Activated B cell treated with CpG ODN at 0.5 μM for 24 hours (primary cell): ENCODE data around the gene EAF1. TPM values are rescaled to one million over a fixed set of nuclear protein-coding genes. Genes with fewer than 3 reads are reported as not detected.
"Not testable (repeated sequence)": the region's sequence is repeated elsewhere in the genome, so short reads cannot be mapped to it uniquely, and the experiment has no call there.

Experiments used
- ATAC-seq: fragments of 200-7000 bp; cut with Tn5 transposase; one replicate; pipeline ENCODE4 v1.10.0; 2021; ENCODE audit warnings: low read depth, mild to moderate bottlenecking, moderate library complexity
- CTCF ChIA-PET: fragments of 350-600 bp; sonication (Branson Sonifier 250); formaldehyde crosslinking; loops from one replicate; lab custom pipeline; 2021; ENCODE audit warnings: antibody characterized with exemption; lab: Charles Lee
- POLR2A ChIA-PET: fragments of 350-600 bp; sonication (Branson Sonifier 250); formaldehyde crosslinking; loops from one replicate; lab custom pipeline; 2021; ENCODE audit warnings: antibody characterized with exemption; lab: Charles Lee
- DNase-seq: peaks from one replicate; pipeline ENCODE4 v3.0.0; 2022
- H3K27ac Mint-ChIP-seq: one replicate; pipeline ENCODE4 v1.8.0; 2020; ENCODE audit warnings: mixed read lengths
- H3K27me3 Mint-ChIP-seq: one replicate; pipeline ENCODE4 v1.8.0; 2021; ENCODE audit warnings: mixed read lengths
- H3K36me3 Mint-ChIP-seq: one replicate; pipeline ENCODE4 v1.8.0; 2021; ENCODE audit warnings: low read depth, mixed read lengths
- H3K4me1 Mint-ChIP-seq: one replicate; pipeline ENCODE4 v1.8.0; 2021; ENCODE audit warnings: mixed read lengths
- H3K4me3 Mint-ChIP-seq: one replicate; pipeline ENCODE4 v1.8.0; 2020; ENCODE audit warnings: mild to moderate bottlenecking, mixed read lengths
- H3K9me3 Mint-ChIP-seq: one replicate; pipeline ENCODE4 v1.8.0; 2020; ENCODE audit warnings: mixed read lengths
- CTCF ChIP-seq: fragments of 200-600 bp; IDR thresholded peaks from one replicate; pipeline ENCODE4 v1.8.0; 2022; ENCODE audit warnings: antibody characterized with exemption, mild to moderate bottlenecking
- intact Hi-C: fragments of 100-400 bp; cut with micrococcal nuclease; formaldehyde crosslinking; loops from one replicate; pipeline ENCODE4 v1.15.1; 2024
- total RNA-seq: library from RNA; stranded (reverse); gene quantifications from 2 replicates; pipeline ENCODE4 v1.2.3, GENCODE V29; 2022

EAF1 gene
- total RNA-seq, 1 donor from 2014 or later: 19.7 TPM

GRCh38 chr3:15387735-15388134, 39.7 kb upstream of the EAF1 start:
- Mint-ChIP-seq H3K36me3 (peaks cover 3% of the 10 kb centered on the region), H3K27me3 (no peaks in the 10 kb centered on the region), H3K4me3 (no peak overlapping the region), H3K27ac (peak overlapping the region; percentile 41), H3K9me3 (peaks cover 5% of the 10 kb centered on the region), H3K4me1 (peaks cover 81% of the 10 kb centered on the region)
- no peak for ATAC-seq
- DNase-seq: no peak
- ChIA-PET CTCF (interaction anchor here (1.0 to 6.2 kb wide), 3 partner anchors 17 to 120 kb away, joined by 4 to 25 read pairs (median 15); no protein-coding TSS in a partner anchor), POLR2A (interaction anchor here (0.5 to 1.4 kb wide), 3 partner anchors 96 to 117 kb away, joined by 3 to 5 read pairs (median 3); no protein-coding TSS in a partner anchor)
- intact Hi-C loops: no loop called here
- TF ChIP-seq CTCF: no peak

- peak overlapping the region; percentile 41 for H3K27ac Mint-ChIP-seq
- H3K4me1 Mint-ChIP-seq: peaks cover 81% of the 10 kb centered on the region
- intact Hi-C loops, DNase-seq, H3K27me3 Mint-ChIP-seq, H3K36me3 Mint-ChIP-seq, H3K9me3 Mint-ChIP-seq, H3K4me3 Mint-ChIP-seq, ATAC-seq: not testable (repeated sequence)
- ChIA-PET CTCF (interaction anchor here (0.9 to 6.2 kb wide), 3 partner anchors 17 to 120 kb away, joined by 3 to 25 read pairs (median 15); no protein-coding TSS in a partner anchor), POLR2A (interaction anchor here (0.7 to 1.4 kb wide), 2 partner anchors 68 to 96 kb away, joined by 3 to 5 read pairs; no protein-coding TSS in a partner anchor)
Measured at GRCh38 chr3:15388335-15388734, 39.1 kb upstream of the EAF1 start.

GRCh38 chr3:15390460-15390859, 36.9 kb upstream of the EAF1 start:
- H3K4me1 Mint-ChIP-seq: peaks cover 70% of the 10 kb centered on the region
- ATAC-seq: no peak
- no peak for TF ChIP-seq CTCF
- intact Hi-C loops: no loop called here
- no peaks in the 10 kb centered on the region for H3K27me3 Mint-ChIP-seq
- H3K4me3 Mint-ChIP-seq: no peak overlapping the region
- H3K36me3 Mint-ChIP-seq: peaks cover 1% of the 10 kb centered on the region
- peak overlapping the region; percentile 63 for H3K27ac Mint-ChIP-seq
- no peak for DNase-seq
- H3K9me3 Mint-ChIP-seq: peaks cover 5% of the 10 kb centered on the region
- POLR2A ChIA-PET: no interaction called here
- CTCF ChIA-PET: interaction anchor here (2.1 kb wide), 1 partner anchor 123 kb away, joined by 8 read pairs; no protein-coding TSS in a partner anchor

GRCh38 chr3:15391007-15391406, 36.4 kb upstream of the EAF1 start:
- peaks cover 5% of the 10 kb centered on the region for H3K9me3 Mint-ChIP-seq
- peak overlapping the region; percentile 63 for H3K27ac Mint-ChIP-seq
- ChIA-PET CTCF (interaction anchor here (2.1 kb wide), 1 partner anchor 123 kb away, joined by 8 read pairs; no protein-coding TSS in a partner anchor), POLR2A (no interaction called here)
- peaks cover 66% of the 10 kb centered on the region for H3K4me1 Mint-ChIP-seq
- peaks cover 2% of the 10 kb centered on the region for H3K36me3 Mint-ChIP-seq
- DNase-seq (no peak), ATAC-seq (no peak)
- no peak overlapping the region for H3K4me3 Mint-ChIP-seq
- no peaks in the 10 kb centered on the region for H3K27me3 Mint-ChIP-seq
- TF ChIP-seq CTCF: no peak
- intact Hi-C loops: no loop called here

GRCh38 chr3:15393252-15393651, 34.1 kb upstream of the EAF1 start:
- intact Hi-C loops: not testable (repeated sequence)
- CTCF ChIA-PET: interaction anchor here (0.9 kb wide), 1 partner anchor 125 kb away, joined by 3 read pairs; no protein-coding TSS in a partner anchor
- H3K27ac Mint-ChIP-seq: peak overlapping the region; percentile 42

GRCh38 chr3:15398731-15399133, 28.7 kb upstream of the EAF1 start:
- ChIA-PET CTCF (interaction anchor here (0.8 to 5.6 kb wide), 10 partner anchors 14 to 197 kb away, joined by 3 to 97 read pairs (median 4); no protein-coding TSS in a partner anchor), POLR2A (interaction anchor here (0.6 to 1.4 kb wide), 4 partner anchors 66 to 180 kb away, joined by 3 to 6 read pairs (median 4); no protein-coding TSS in a partner anchor)
- not testable (repeated sequence) for H3K36me3 Mint-ChIP-seq, H3K27me3 Mint-ChIP-seq, DNase-seq, H3K27ac Mint-ChIP-seq, H3K4me3 Mint-ChIP-seq, H3K9me3 Mint-ChIP-seq
- peak; percentile 81 for ATAC-seq
- H3K4me1 Mint-ChIP-seq: peaks cover 38% of the 10 kb centered on the region
- intact Hi-C loops: loop anchor here (1.0 kb wide), 5 partner anchors 14 to 130 kb away; partner anchors contain the start of gene SH3BP5

More at GRCh38 chr3:15393252-15393651, 34.1 kb upstream of the EAF1 start:
- peaks cover 50% of the 10 kb centered on the region for H3K4me1 Mint-ChIP-seq
- POLR2A ChIA-PET: interaction anchor here (1.2 kb wide), 1 partner anchor 8 kb away, joined by 3 read pairs; no protein-coding TSS in a partner anchor
- ATAC-seq, DNase-seq, H3K36me3 Mint-ChIP-seq, H3K9me3 Mint-ChIP-seq, H3K27me3 Mint-ChIP-seq: not testable (repeated sequence)
- peak overlapping the region; percentile 24 for H3K4me3 Mint-ChIP-seq
